Gastrocnemius medialis (tissue), 4 donors: ENCODE results near the gene SP110. TPM values are rescaled to one million over a fixed set of nuclear protein-coding genes. Genes with fewer than 3 reads are reported as not detected.

Experiments
- ATAC-seq, 2 donors: fragments of 150-250 bp; one replicate each; pipeline ENCODE4 v1.9.1; 2016
- DNase-seq, 2 donors: peaks; one replicate each; pipeline ENCODE4 v3.0.0-alpha.2; 2019
- H3K27ac ChIP-seq, 4 donors: fragments of 200-600 bp; sonication (generic); 1 replicate in 1 of 4; 2 replicates in 3 of 4; pipeline ENCODE4 v1.5.1; 2016 to 2018; ENCODE audit warnings: mild to moderate bottlenecking in 2 of 4, moderate library complexity in 1 of 4
- H3K27me3 ChIP-seq, 3 donors: fragments of 200-600 bp; sonication (generic) in 2 of 3; 1 replicate in 1 of 3; 2 replicates in 2 of 3; pipeline versions ENCODE4 v1.5.1 to v1.6.0; 2016 to 2019; ENCODE audit warnings: mild to moderate bottlenecking in 1 of 3, moderate library complexity in 1 of 3
- H3K36me3 ChIP-seq, 2 donors: fragments of 200-600 bp; sonication (generic) in 1 of 2; one replicate each; pipeline ENCODE4 v1.5.1; 2017 to 2018
- H3K4me1 ChIP-seq, 2 donors: fragments of 200-600 bp; sonication (generic) in 1 of 2; one replicate each; pipeline ENCODE4 v1.5.1; 2016 to 2017; ENCODE audit warnings: mild to moderate bottlenecking in 2 of 2
- H3K4me3 ChIP-seq, 4 donors: fragments of 200-600 bp; sonication (generic) in 3 of 4; 1 replicate in 1 of 4; 2 replicates in 3 of 4; pipeline ENCODE4 v1.5.1; 2016 to 2019; ENCODE audit warnings: mild to moderate bottlenecking in 2 of 4
- H3K9me3 ChIP-seq, 3 donors: fragments of 200-600 bp; sonication (generic) in 2 of 3; 1 replicate in 1 of 3; 2 replicates in 2 of 3; pipeline ENCODE4 v1.5.1; 2016 to 2019
- POLR2A ChIP-seq, 2 donors: fragments of 450-650 bp; IDR thresholded peaks; one replicate each; pipeline ENCODE4 v1.6.1; 2017; ENCODE audit warnings: antibody characterized with exemption in 2 of 2, mild to moderate bottlenecking in 2 of 2, moderate library complexity in 2 of 2
- in situ Hi-C, 4 donors: fragments of 200-750 bp; cut with MboI; loops; one replicate each; pipeline versions ENCODE4 v1.15.0 to v1.8.0; 2017; ENCODE audit warnings: low sequenced_read_pairs in 4 of 4
- intact Hi-C: fragments of 100-400 bp; cut with DNase I; formaldehyde crosslinking; loops from one replicate; pipeline ENCODE4 v1.15.1; 2023; ENCODE audit warnings: low total_unique reads
- total RNA-seq, 4 donors: library from RNA; depleted of rRNA; stranded (reverse); fragments of >200 nt; gene quantifications; one replicate each; pipeline versions ENCODE4 v1.1.0 to v1.2.3, GENCODE V29; 2016
- TF ChIP-seq, protein P1 (sequence below), 5 experiments: fragments of 450-650 bp in 3 of 5; fragments of 200-600 bp in 2 of 5; sonication (generic) in 2 of 5; IDR thresholded peaks in 4 of 5; conservative IDR thresholded peaks in 1 of 5; 1 replicate in 4 of 5; 2 replicates in 1 of 5; pipeline ENCODE4 v1.5.1; 2016 to 2019; ENCODE audit warnings: antibody characterized with exemption in 5 of 5, mild to moderate bottlenecking in 3 of 5, moderate library complexity in 3 of 5

SP110 gene
- total RNA-seq, 4 donors from 2014 or later = 3.0 to 7.0 (median 6.5) TPM

DNA sequence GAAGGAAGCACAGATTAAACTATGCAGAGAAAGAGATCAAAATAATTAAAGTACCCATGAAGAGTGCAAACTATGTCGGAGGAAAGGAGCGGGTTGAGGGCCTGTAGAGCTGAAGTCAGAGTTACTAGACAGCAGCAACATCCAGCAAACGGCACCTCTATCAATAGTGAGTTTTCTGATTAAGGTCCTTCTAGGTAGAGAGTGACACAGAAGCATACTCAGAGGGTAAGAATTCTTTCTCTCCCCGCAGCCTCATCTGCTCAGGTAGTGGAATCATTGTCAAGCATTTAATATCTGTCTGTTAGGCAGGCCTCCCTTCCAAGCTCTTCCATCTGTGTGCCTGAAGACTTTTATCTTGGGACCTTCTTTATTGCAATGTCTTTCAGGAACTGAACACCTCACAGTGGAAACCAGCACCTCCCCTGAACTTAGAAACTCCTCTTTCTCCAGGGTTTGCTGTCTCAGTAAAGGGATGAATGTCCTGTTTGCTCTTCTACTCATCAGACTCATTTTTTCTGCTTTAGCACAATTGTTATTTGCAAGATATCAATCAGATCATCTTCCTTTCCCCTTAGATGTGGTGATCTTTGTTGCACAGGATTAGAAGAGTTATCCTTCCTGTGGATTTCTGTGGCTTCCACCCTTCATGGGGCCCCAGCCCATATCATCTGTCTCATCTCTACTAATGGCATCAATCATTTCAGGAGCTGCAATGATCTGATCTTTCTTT, 34.5 kb upstream of the SP110 start:
- Histone ChIP-seq H3K36me3 (no peaks in the 10 kb centered on the region), H3K27me3 (no peaks in the 10 kb centered on the region)
- ATAC-seq = no peak

DNA sequence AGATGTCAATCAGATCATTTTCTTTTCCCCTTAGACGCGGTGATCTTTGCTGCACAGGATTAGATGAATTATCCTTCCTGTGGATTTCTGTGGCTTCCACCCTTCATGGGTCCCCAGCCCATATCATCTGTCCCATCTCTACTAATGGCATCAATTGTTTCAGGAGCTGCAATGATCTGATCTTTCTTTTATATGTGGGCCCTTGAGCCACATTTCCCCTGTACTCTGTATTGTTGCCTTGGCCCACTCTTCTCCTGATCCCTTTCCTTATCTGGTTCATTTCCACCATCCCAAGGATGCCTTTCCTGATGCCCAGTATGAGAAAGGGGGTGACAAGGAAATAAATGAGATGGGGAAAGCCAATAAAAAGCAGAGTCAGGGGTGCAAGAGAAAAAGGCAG, 30.4 kb upstream of the SP110 start:
- Histone ChIP-seq H3K36me3 (no peaks in the 10 kb centered on the region), H3K9me3 (no peaks in the 10 kb centered on the region), H3K4me1 (no peaks in the 10 kb centered on the region), H3K4me3 (no peak overlapping the region), H3K27ac (no peak overlapping the region), H3K27me3 (no peaks in the 10 kb centered on the region)
- ATAC-seq (no peak), DNase-seq (no peak)
- intact Hi-C loops (no loop called here), in situ Hi-C loops (no loop called here)
- TF ChIP-seq POLR2A (IDR thresholded peaks at IDR 0.05) = no peak
- TF ChIP-seq, protein P1, sequence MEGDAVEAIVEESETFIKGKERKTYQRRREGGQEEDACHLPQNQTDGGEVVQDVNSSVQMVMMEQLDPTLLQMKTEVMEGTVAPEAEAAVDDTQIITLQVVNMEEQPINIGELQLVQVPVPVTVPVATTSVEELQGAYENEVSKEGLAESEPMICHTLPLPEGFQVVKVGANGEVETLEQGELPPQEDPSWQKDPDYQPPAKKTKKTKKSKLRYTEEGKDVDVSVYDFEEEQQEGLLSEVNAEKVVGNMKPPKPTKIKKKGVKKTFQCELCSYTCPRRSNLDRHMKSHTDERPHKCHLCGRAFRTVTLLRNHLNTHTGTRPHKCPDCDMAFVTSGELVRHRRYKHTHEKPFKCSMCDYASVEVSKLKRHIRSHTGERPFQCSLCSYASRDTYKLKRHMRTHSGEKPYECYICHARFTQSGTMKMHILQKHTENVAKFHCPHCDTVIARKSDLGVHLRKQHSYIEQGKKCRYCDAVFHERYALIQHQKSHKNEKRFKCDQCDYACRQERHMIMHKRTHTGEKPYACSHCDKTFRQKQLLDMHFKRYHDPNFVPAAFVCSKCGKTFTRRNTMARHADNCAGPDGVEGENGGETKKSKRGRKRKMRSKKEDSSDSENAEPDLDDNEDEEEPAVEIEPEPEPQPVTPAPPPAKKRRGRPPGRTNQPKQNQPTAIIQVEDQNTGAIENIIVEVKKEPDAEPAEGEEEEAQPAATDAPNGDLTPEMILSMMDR (IDR thresholded peaks at IDR 0.05 in 4 of 5, conservative IDR thresholded peaks at IDR 0.05 in 1 of 5) = no peak

More for the DNA sequence above, 34.5 kb upstream of the SP110 start:
- no peak overlapping the region for H3K4me3 ChIP-seq
- DNase-seq = no peak
- H3K9me3 ChIP-seq = no peaks in the 10 kb centered on the region
- no peak for TF ChIP-seq POLR2A (IDR thresholded peaks at IDR 0.05)
- TF ChIP-seq, protein P1 (IDR thresholded peaks at IDR 0.05 in 4 of 5, conservative IDR thresholded peaks at IDR 0.05 in 1 of 5) = no peak
- in situ Hi-C loops = no loop called here
- no peaks in the 10 kb centered on the region for H3K4me1 ChIP-seq
- intact Hi-C loops = no loop called here
- no peak overlapping the region for H3K27ac ChIP-seq

DNA sequence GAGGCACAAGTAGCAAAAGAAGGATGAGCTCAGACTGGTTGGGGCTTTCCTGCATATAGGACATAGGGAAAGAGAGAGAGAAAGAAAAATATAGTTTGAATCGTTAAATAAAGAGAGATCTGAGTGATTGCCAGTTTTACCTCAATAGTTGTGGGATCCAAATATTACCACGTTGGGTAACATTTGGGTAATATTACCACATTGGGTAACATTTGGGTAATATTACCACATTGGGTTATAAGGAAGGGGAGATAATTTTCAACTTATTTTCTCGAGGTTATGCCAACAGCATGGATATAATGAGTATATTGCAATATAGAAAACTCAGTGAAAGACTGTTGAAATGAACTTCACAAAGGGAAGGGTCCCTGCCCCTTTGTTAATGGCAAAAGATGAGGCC, 26.4 kb upstream of the SP110 start:
- intact Hi-C loops (no loop called here), in situ Hi-C loops (no loop called here)
- no peak overlapping the region for H3K27ac ChIP-seq
- H3K27me3 ChIP-seq = no peaks in the 10 kb centered on the region
- no peak overlapping the region for H3K4me3 ChIP-seq
- DNase-seq (no peak), ATAC-seq (no peak)
- no peaks in the 10 kb centered on the region for H3K4me1 ChIP-seq
- no peaks in the 10 kb centered on the region for H3K9me3 ChIP-seq
- no peaks in the 10 kb centered on the region for H3K36me3 ChIP-seq
- no peak for TF ChIP-seq POLR2A (IDR thresholded peaks at IDR 0.05)
- TF ChIP-seq, protein P1 (IDR thresholded peaks at IDR 0.05 in 4 of 5, conservative IDR thresholded peaks at IDR 0.05 in 1 of 5) = no peak

DNA sequence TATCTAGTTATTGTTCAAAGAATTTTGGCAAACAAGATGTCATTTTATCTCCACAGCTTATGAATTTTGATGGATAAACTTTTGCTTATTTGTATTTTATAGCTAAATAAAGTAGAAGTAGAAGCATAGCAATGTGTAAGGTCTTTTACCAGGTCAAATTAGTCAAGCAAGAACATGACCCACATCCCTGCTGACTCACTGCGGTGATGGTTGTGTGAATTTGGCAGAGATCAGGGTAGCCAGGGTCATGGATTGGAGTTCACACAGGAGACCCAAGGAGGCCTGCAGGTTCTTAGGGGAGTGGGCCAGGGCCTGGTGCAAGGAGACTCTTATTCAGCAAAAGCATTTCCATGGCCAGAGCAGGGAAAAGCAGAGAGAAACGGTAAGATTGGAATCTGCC, 24.4 kb upstream of the SP110 start:
- no peak for DNase-seq
- no peaks in the 10 kb centered on the region for H3K4me1 ChIP-seq
- H3K27me3 ChIP-seq = no peaks in the 10 kb centered on the region
- no peak for TF ChIP-seq POLR2A (IDR thresholded peaks at IDR 0.05)
- TF ChIP-seq, protein P1 (IDR thresholded peaks at IDR 0.05 in 4 of 5, conservative IDR thresholded peaks at IDR 0.05 in 1 of 5) = no peak
- H3K27ac ChIP-seq = no peak overlapping the region
- intact Hi-C loops (no loop called here), in situ Hi-C loops (no loop called here)
- no peak overlapping the region for H3K4me3 ChIP-seq
- ATAC-seq = no peak
- H3K36me3 ChIP-seq = no peaks in the 10 kb centered on the region
- H3K9me3 ChIP-seq = no peaks in the 10 kb centered on the region

DNA sequence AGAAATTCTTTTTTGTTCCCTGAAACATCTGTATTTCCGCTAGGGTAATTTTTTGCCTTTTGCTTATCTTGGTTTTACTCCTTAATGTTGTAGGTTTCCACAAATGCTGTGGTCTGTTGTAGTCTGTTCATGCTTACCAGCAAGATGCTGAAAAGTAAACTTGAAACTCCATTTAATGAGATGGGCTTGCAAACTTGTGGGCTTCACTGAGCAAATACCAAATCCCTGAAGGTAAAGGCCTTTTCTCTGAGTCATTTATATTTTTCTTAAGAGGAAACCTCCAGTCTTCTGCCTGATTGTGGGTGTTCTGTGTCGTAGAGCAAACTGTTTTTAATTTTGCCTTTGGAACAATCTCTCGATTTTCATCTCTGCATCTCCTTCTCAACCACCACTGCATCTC, 15.1 kb upstream of the SP110 start:
- Histone ChIP-seq H3K4me3 (no peak overlapping the region), H3K27ac (no peak overlapping the region), H3K36me3 (no peaks in the 10 kb centered on the region), H3K27me3 (no peaks in the 10 kb centered on the region), H3K4me1 (no peaks in the 10 kb centered on the region), H3K9me3 (no peaks in the 10 kb centered on the region)
- DNase-seq (no peak), ATAC-seq (no peak)
- TF ChIP-seq POLR2A (IDR thresholded peaks at IDR 0.05) = no peak
- in situ Hi-C loops (no loop called here), intact Hi-C loops (no loop called here)
